ENCODE data around the gene ING4.
"Not testable (repeated sequence)": the region's sequence is repeated elsewhere in the genome, so short reads cannot be mapped to it uniquely, and the experiment has no call there.

Gene ING4

GRCh38 chr12:6662906-6663742, at the start of gene ING4:
Gene ING4 (minus strand): TSS chr12:6663119. CDS start chr12:6663101, 18 bp downstream.
- DNase-seq: peak; percentile 87 to 96

GRCh38 chr12:6708960-6709394, 46.1 kb upstream of the ING4 start:
- no peak for DNase-seq

DNA sequence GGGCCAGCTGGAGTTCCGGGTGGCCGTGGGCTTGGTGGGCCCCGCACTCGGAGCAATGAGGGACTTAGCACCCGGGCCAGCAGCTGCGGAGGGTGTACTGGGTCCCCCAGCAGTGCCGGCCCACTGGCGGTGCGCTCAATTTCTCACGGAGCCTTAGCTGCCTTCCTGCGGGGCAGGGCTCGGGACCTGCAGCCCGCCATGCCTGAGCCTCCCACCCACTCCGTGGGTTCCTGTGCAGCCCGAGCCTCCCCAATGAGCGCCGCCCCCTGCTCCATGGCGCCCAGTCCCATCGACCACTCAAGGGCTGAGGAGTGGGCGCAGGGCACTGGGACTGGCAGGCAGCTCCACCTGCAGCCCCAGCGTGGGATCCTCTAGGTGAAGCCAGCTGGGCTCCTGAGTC, 45.4 kb upstream of the ING4 start:
- not testable (repeated sequence) for DNase-seq

DNA sequence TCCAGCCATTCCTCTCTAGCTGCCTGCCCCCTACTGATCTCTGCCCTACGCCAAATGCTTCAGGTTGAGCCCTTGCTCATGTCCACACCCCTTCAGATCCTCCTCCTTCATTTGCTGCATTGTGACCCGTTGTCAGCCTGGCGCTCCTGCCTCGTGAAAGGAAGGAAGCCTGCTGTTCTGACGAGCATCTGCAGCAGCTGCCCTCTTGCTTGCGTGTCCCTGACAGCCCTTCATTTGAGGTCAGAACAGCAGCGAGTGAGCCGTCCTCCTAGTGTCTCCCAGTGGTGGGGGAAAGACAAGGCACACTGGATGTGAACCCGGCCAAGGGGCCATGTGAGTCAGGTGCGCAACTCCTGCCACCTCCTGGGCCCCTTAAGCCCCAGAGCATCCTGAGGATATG, 40.7 kb upstream of the ING4 start:
- no peak for DNase-seq

DNA sequence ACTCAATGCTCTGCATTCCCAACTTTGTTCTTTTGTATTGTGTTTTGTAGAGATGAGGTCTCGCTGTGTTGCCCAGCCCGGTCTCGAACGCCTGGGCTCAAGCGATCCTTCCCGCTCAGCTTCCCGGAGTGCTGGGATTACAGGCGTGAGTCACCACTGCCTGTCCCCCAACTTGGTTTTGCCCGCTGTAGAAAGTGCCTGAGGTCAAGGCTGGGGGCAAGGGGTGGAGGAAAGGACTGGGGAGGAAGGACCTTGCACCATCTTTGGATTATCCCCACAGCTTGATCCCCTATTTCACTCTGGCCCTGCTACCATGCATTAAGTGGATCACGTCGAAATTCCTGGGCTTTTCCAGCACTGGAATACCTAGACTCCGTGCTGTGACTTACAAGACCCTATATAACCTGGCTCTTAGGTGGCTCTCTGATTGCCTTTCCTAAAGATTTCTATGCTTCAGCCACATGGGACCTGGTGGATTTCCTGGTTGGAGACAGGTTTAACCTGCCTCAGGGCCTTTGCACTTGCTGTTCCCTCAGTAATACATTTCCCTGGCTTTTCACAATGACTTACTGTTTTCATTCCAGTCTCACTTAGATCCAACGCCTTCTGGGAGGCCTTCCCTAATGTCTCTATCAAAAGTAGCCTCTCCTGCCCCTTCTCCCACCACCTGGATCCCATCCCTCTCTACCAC, 38.3 kb upstream of the ING4 start:
- no peak for DNase-seq

DNA sequence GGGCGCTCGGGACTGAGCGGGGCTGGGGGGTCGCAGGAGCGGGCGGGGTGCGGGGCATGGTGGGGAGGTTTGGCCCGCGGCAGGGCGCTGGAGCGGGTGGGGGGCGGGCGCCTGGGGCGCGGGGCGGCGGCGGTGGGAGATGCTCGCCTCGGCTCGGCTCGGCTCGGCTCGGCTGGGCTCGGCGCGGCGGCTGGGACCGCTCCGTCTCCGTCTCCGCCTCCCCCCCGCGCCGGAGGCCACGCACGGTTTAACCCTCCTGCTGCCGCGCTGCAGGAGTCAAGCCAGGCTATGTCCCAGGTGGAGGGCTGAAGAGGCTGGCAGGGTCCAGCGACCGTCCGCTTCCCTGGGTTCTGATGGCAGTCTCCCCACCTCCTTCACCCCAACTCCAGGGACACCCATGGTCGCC, 37.7 kb upstream of the ING4 start, which contains the start of gene PIANP:
TSS of gene PIANP (minus strand) at position 170 of the 406 bp plus-strand sequence. CDS start 2,754 bp downstream, outside the sequence.
- peak in 1 of 2 experiments; percentile 38 for DNase-seq

DNA sequence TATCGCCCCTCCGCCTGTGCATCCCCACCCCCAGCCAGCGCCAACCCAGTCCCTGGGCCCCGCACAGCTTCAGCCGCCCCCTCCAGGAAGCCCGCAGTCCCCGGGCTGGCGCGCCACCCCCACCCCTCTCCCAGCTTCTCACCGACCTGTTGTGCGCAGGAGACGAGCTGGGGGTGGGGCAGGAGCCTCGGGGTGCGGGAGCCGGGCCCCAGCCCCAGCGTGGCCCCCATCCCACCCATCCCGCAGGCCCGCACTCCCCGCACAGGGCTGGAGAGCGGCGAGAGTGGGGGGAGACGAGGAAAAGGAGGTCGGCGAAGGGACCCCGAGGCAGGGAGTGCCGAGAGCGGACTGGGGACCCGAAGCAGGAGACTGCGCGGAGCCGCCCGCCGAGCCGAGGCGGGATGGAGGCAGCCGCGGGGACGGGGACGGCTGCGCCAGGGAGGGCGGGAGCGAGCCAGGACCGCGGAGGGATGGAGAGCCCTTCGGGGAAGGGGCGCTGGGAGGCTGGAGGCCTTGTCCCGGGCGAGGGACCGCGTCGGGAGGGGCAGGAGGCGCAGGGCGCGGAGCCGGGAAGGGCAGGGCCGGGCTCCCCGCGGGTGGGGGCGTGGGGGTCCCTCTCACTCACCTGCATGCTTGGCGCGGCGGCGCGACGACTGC, 37.2 kb upstream of the ING4 start:
- no peak for DNase-seq

DNA sequence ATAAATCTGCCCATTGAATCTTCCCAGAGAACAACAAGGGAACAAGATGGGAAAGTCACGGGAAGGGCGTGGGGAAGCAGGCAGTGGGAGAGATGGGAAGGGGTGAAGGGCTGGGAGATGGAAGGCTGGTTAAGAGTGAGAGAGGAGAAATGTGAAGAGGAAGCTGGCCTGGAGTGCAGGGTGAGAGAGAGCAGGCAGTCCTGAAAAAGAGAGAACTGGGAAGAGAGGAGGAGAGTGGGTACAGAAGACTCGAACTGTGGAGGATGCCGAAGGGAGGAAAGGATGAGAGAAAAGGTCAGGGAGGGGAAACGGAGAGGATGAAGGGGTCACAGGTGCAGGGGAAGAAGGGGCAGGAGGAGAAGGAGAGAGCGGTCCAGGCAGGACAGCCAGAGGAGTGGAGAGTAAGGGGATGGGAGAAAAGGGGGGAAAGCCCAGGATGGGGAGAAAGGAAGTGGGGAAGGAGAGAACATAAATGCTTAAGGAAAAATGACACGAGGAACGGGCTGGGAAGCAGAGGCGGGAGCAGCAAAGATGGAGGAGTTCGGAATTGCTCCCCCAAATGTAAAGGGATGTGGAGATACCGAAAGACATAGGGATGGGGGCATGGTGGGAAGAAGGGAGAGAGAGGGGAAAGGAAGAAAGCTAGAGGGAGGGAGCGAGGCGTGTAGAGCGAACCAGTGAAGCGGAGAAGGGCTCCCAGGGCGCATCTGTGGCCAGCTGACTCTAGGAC, 36.5 kb upstream of the ING4 start:
- DNase-seq: no peak

DNA sequence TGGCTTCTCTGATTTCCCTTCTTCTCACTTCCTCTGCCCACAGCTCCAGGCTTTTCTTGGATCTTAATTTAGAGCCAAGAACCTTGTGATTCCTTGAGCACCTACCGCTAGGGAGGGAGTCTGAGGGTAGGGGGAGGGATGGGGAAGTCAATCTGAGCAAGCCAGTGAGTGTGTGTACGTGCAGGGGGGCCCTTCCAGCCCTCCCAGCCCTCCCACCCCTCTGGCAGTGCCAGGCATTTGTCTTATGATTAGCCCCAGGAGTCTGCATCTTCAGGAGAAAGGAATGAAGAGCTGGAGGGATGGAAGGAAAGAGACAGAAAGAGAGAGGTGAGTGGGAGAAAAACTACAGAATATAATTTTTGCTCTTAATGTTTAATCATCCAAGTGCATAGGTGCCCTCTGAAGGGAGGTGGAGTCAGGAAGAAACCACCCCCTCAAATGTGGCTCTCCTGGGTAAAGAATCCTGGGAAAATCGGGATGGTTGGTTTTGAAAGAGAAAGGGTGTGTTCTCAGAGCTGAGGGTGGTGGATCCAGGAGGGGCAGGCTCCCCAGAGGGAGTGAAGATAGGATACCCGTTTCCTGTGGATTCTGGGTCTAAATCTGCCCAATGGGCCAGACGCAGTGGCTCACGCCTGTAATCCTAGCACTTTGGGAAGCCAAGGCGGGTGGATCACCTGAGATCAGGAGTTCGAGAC, 35.6 kb upstream of the ING4 start:
- DNase-seq: no peak

DNA sequence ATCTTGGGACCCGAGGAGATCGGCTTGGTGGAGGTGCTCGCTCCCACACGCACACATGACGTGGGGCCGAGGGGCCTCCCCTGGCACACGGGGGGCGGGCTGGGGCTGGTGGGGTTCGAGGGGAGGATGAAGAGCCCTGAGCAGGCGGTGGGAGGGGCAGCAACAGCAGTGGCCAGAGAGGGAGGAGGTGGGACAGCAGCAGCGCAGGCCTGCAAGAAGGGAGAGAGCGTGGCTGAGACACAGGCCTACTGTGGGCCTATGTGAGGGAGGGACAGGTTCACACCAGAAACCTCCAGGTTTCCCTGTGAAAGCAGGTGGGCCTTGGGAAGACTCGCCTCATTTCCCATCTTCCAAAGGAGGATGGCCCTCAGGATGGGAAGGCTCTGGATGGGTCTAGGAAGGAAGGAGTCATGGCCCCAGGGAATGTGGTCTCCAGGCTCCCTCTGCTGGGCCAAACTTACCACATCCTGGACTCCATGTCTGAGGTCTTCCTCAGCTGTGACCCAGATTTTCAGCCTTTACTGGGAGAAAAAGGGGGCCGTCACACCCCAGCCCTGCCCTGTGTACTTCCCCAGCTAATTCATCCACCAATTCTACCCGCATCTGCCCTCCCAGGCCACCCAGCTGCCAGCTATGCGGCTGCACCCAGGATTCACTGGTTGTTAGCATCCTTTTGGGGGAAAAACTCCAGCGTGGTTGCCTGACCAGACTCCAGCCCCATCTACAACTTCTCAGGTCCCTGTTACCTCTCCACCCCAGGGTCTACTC, 34.8 kb upstream of the ING4 start:
- DNase-seq: no peak

- DNase-seq: no peak
Observed at GRCh38 chr12:6696690-6697583, 34.0 kb upstream of the ING4 start.

DNA sequence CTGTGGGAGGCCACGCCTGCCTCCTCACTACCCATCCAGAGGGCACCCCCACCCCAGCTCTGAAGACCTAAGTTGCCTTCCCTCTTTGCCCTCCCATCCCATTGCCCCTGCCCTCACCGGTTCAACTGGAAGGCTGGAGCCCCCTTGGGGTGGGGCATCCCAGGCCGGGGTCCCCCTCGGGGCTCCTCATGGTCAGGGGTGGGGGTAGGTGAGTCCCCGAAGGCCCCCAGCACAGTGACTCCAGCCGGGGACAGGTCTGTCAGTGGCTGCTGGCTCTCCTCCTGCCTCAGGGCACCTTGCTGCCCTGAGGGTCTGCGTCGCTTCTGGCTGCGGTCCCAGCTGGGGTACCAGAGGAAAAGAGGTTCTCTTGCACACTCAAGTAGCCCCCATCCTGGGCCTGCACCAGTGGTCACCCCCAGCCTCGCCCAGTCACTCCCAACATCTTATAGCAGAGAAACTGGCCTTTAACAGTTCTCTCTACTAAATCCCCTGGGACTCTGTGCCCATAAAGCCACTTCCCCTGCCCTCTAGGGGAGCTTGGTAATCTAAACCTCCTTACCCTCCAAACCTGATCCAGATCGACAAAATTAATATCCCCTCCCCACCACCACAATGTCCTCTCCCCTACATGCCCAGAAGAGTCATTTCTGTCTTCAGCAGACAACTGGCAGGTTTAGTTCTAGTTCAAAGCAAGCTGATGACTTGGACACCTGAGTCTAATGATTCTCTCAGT, 32.6 kb upstream of the ING4 start:
- no peak for DNase-seq

- no peak for DNase-seq
Observed at GRCh38 chr12:6694701-6695100, 31.8 kb upstream of the ING4 start.

- DNase-seq: no peak
Observed at GRCh38 chr12:6693832-6694355, 31.0 kb upstream of the ING4 start.

- no peak for DNase-seq
Observed at GRCh38 chr12:6692888-6693287, 30.0 kb upstream of the ING4 start.

GRCh38 chr12:6691473-6691872, 28.6 kb upstream of the ING4 start:
- no peak for DNase-seq

GRCh38 chr12:6688999-6689882, 26.3 kb upstream of the ING4 start, which contains the start of gene ZNF384:
Gene ZNF384 (minus strand): TSS chr12:6689375. CDS start chr12:6679520, 9,855 bp downstream.
- peak; percentile 94 to 99 for DNase-seq

GRCh38 chr12:6688543-6688998, 25.7 kb upstream of the ING4 start:
- peak in 1 of 2 experiments; percentile 11 for DNase-seq

Data from cerebellar nuclear complex (tissue), 1 donor.